Body of pancreas (tissue), 4 donors: ENCODE data around the gene TCHH. TPM values are rescaled to one million over a fixed set of nuclear protein-coding genes. Genes with fewer than 3 reads are reported as not detected.
"Not testable (repeated sequence)": the region's sequence is repeated elsewhere in the genome, so short reads cannot be mapped to it uniquely, and the experiment has no call there.

Experiments used
- ATAC-seq: fragments of 150-250 bp; one replicate; pipeline ENCODE4 v1.9.1; 2016
- DNase-seq, 4 donors: peaks; one replicate each; pipeline ENCODE4 v3.0.0-alpha.2; 2019
- H3K27ac ChIP-seq, 4 donors: fragments of 200-600 bp; sonication (generic); 1 replicate in 3 of 4; 2 replicates in 1 of 4; pipeline versions ENCODE4 v1.5.1 to v1.6.1; 2016 to 2019; ENCODE audit warnings: mild to moderate bottlenecking in 1 of 4, mixed read lengths in 1 of 4, moderate library complexity in 1 of 4
- H3K27me3 ChIP-seq, 2 donors: fragments of 200-600 bp; sonication (generic); one replicate each; pipeline ENCODE4 v1.6.0; 2016; ENCODE audit warnings: mild to moderate bottlenecking in 1 of 2
- H3K36me3 ChIP-seq, 2 donors: fragments of 200-600 bp; sonication (generic); replicated peaks in 1 of 2; 2 replicates each; pipeline ENCODE4 v1.5.1; 2016; ENCODE audit warnings: low read depth in 2 of 2; ENCODE audit not compliant: insufficient read depth in 1 of 2
- H3K4me1 ChIP-seq: fragments of 200-600 bp; sonication (generic); one replicate; pipeline ENCODE4 v1.6.0; 2016
- H3K4me3 ChIP-seq, 2 donors: fragments of 200-600 bp; sonication (generic); 1 replicate in 1 of 2; 2 replicates in 1 of 2; pipeline ENCODE4 v1.5.1; 2016 to 2019
- H3K9me3 ChIP-seq, 3 donors: fragments of 200-600 bp; sonication (generic); 1 replicate in 2 of 3; 2 replicates in 1 of 3; pipeline ENCODE4 v1.5.1; 2016
- POLR2A ChIP-seq, 3 donors: fragments of 450-650 bp; IDR thresholded peaks; one replicate each; pipeline ENCODE4 v1.6.1; 2016; ENCODE audit warnings: antibody characterized with exemption in 3 of 3, mild to moderate bottlenecking in 2 of 3
- WGBS, 2 donors: methylation state at CpG; one replicate each; pipeline ENCODE4 v1.1.5; 2017; 5-methylcytosine and 5-hydroxymethylcytosine counted together
- intact Hi-C: fragments of 100-400 bp; cut with DNase I; formaldehyde crosslinking; loops from one replicate; pipeline ENCODE4 v1.15.1; 2023
- total RNA-seq, 2 donors: library from RNA; depleted of rRNA; stranded (reverse); fragments of >200 nt; gene quantifications; one replicate each; pipeline ENCODE4 v1.1.0, GENCODE V29; 2016
- TF ChIP-seq, protein P1 (sequence below), 7 experiments: fragments of 450-650 bp in 4 of 7; fragments of 200-600 bp in 3 of 7; sonication (generic) in 3 of 7; IDR thresholded peaks; one replicate each; pipeline ENCODE4 v1.5.1; 2016 to 2019; ENCODE audit warnings: antibody characterized with exemption in 7 of 7

Gene TCHH
- total RNA-seq, 2 donors from 2014 or later, result under 0.01 TPM; not detected in 1

DNA sequence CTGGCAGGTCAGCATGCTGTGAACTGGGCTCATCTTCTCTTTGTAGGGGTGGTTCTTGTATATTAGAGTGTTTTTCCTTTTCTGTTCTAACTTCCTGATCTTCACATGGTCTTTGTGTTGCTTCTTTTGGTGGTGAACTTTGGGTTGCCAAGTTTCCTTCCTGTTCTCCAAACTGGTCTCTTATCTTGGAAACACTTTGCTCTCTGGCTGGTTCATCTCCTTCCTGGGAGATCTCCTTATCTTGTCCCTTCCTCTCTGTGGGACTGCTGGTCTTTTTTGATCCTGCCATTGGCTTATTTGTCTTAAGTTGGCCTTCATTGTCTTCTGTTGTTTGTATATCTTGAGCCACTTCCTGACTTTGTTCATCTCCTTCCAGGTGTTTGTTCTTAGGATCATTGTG lies 28.5 kb downstream of the TCHH start:
- no peak overlapping the region for H3K27ac ChIP-seq
- no peaks in the 10 kb centered on the region for H3K27me3 ChIP-seq
- intact Hi-C loops, result no loop called here
- H3K4me3 ChIP-seq, result no peak overlapping the region
- H3K9me3 ChIP-seq, result no peaks in the 10 kb centered on the region
- no peak for DNase-seq
- TF ChIP-seq, protein P1, sequence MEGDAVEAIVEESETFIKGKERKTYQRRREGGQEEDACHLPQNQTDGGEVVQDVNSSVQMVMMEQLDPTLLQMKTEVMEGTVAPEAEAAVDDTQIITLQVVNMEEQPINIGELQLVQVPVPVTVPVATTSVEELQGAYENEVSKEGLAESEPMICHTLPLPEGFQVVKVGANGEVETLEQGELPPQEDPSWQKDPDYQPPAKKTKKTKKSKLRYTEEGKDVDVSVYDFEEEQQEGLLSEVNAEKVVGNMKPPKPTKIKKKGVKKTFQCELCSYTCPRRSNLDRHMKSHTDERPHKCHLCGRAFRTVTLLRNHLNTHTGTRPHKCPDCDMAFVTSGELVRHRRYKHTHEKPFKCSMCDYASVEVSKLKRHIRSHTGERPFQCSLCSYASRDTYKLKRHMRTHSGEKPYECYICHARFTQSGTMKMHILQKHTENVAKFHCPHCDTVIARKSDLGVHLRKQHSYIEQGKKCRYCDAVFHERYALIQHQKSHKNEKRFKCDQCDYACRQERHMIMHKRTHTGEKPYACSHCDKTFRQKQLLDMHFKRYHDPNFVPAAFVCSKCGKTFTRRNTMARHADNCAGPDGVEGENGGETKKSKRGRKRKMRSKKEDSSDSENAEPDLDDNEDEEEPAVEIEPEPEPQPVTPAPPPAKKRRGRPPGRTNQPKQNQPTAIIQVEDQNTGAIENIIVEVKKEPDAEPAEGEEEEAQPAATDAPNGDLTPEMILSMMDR (IDR thresholded peaks at IDR 0.05), result no peak
- TF ChIP-seq POLR2A (IDR thresholded peaks at IDR 0.05), result no peak
- no peaks in the 10 kb centered on the region for H3K36me3 ChIP-seq
- H3K4me1 ChIP-seq, result no peaks in the 10 kb centered on the region
- no peak for ATAC-seq

DNA sequence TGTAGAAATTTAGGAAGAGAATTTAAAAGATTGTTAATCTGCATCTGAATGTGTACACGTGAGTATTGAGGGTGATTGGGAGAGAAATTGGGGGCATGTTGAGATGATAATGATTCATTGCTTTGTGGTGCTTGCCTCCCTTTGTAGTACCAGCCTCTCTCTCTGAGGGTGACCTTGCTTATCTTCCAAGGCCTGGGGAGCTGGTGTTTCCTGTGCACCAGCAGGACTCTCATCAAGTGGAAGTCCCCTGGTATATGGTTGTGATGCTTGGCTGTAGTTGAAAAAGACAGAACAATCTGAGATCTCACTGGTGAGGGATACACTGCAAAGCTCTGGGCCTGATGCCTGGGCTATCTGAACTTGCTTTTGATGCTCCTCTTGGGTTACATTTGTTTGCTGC lies 30.4 kb downstream of the TCHH start:
- Histone ChIP-seq H3K27me3 (no peaks in the 10 kb centered on the region), H3K9me3 (no peaks in the 10 kb centered on the region), H3K27ac (no peak overlapping the region), H3K36me3 (no peaks in the 10 kb centered on the region), H3K4me3 (no peak overlapping the region), H3K4me1 (no peaks in the 10 kb centered on the region)
- no peak for DNase-seq
- ATAC-seq, result no peak
- intact Hi-C loops, result no loop called here
- WGBS, 2 donors, result 27 to 52% methylated on average over 1 of the region's 1 CpG
- TF ChIP-seq, protein P1 (IDR thresholded peaks at IDR 0.05), result no peak
- TF ChIP-seq POLR2A (IDR thresholded peaks at IDR 0.05), result no peak

DNA sequence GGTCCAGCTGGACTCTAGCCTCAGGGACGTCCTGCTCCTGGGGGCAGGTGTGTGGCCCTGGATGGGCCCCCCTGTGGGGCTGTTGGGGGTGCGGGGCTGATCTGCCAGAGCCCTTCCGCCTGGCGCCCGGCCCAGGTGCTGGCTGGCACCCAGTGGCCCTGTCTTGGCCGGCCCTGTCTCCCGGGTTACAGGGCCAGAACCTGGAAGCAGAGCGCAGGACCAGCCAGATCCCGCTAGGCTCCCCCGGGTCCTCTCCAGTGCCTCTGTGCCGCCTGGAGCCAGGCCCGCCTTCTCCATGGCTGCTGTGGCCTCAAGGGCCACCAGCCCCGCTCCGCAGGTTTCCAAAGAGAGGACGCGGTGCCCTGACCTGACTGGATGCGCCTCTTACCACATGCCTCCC lies 34.2 kb downstream of the TCHH start:
- DNase-seq, H3K9me3 ChIP-seq, intact Hi-C loops, H3K36me3 ChIP-seq, H3K27me3 ChIP-seq, H3K4me1 ChIP-seq, ATAC-seq, H3K4me3 ChIP-seq, H3K27ac ChIP-seq: not testable (repeated sequence)
- WGBS, 2 donors, result 85 to 96% methylated on average over 7 to 12 of the region's 17 CpGs

DNA sequence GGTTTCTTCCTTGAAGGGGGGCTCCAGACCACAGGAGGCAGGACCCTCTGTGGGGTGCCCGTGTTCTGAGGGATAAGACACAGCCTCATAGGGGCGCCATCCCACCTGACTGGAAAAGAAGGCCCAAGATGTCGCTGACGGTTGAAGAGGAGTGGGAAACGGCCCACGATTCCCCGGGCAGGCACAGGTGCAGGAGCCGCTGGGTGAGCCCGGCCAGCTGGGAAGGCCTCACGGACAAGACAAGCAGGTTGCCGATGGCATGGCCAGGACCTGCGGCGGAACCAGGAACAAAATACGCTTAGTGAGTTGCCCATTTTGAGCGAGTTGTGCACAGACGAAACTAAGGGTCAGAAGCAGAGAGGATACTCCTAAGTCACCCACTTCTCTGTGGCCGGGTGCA lies 34.8 kb downstream of the TCHH start:
- intact Hi-C loops, H3K4me3 ChIP-seq, DNase-seq, H3K4me1 ChIP-seq, H3K27me3 ChIP-seq, ATAC-seq, H3K27ac ChIP-seq, H3K9me3 ChIP-seq, H3K36me3 ChIP-seq: not testable (repeated sequence)
- 77 to 79% methylated on average over 17 of the region's 17 CpGs for WGBS, 2 donors

DNA sequence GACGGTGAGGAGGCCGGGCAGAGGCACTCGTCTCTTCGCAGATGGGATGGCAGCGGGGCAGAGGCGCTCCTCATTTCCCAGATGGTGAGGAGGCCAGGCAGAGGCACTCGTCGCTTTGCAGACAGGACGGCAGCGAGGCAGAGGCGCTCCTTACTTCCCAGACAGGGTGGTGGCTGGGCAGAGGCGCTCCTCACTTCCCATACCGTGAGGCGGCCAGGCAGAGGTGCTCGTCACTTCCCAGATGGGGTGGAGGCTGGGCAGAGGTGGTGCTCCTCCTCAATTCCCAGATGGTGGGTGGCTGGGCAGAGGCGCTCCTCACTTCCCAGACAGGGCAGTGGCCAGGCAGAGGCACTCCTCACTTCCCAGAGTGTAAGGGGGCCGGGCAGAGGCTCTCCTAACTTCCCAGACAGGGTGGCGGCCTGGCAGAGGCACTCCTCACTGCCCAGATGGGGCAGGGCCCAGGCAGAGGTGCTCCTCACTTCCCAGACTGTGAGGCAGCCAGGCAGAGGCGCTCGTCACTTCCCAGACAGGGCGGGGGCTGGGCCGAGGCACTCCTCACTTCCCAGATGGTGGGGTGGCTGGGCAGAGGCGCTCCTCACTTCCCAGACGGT lies 36.3 kb downstream of the TCHH start:
- intact Hi-C loops, result no loop called here
- H3K9me3 ChIP-seq, result no peaks in the 10 kb centered on the region
- no peaks in the 10 kb centered on the region for H3K27me3 ChIP-seq
- DNase-seq (no peak), ATAC-seq (no peak)
- TF ChIP-seq, protein P1 (IDR thresholded peaks at IDR 0.05), result no peak
- TF ChIP-seq POLR2A (IDR thresholded peaks at IDR 0.05), result no peak
- 75 to 80% methylated on average over 20 to 24 of the region's 24 CpGs for WGBS, 2 donors
- no peak overlapping the region for H3K27ac ChIP-seq
- H3K36me3 ChIP-seq, result no peaks in the 10 kb centered on the region
- H3K4me1 ChIP-seq, result no peaks in the 10 kb centered on the region
- no peak overlapping the region for H3K4me3 ChIP-seq

DNA sequence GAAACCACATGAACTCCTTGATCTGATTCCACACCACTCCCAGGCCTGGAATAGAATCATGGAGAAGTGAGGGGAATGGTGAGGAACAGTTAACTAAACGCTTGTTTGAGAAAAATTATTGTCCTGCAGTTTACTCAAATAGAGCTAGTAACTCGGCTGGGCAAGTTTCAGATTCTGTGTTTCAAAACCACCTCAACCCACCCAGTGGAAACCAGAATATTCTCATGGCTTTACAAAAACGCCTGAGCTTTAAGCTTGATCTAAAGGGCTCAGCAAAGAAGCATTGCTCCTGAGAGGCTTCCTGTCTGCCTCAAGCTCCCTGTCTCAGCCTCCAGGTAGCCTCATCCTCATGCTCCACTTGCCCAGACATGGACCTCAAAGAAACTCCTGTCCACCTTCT lies 42.9 kb downstream of the TCHH start:
- ATAC-seq (no peak), DNase-seq (no peak)
- no peak overlapping the region for H3K27ac ChIP-seq
- H3K9me3 ChIP-seq, result no peaks in the 10 kb centered on the region
- intact Hi-C loops, result no loop called here
- H3K4me3 ChIP-seq, result no peak overlapping the region
- H3K36me3 ChIP-seq, result no peaks in the 10 kb centered on the region
- TF ChIP-seq, protein P1 (IDR thresholded peaks at IDR 0.05), result no peak
- no peak for TF ChIP-seq POLR2A (IDR thresholded peaks at IDR 0.05)
- no peaks in the 10 kb centered on the region for H3K27me3 ChIP-seq
- H3K4me1 ChIP-seq, result no peaks in the 10 kb centered on the region
- WGBS, 2 donors, result 54 to 57% methylated on average over 3 of the region's 3 CpGs
